Right lung (tissue), 5 donors: ENCODE measurements around the gene GOLPH3. TPM values are rescaled to one million over a fixed set of nuclear protein-coding genes. Genes with fewer than 3 reads are reported as not detected.
"Not testable (repeated sequence)": the region's sequence is repeated elsewhere in the genome, so short reads cannot be mapped to it uniquely, and the experiment has no call there.

Experiments used
- DNase-seq, 2 donors: peaks; one replicate each; pipeline ENCODE4 v3.0.0-alpha.2; 2013
- polyA plus RNA-seq, 5 donors: library from polyadenylated mRNA; unstranded; fragments of 120-200 nt; gene quantifications; one replicate each; pipeline versions ENCODE4 v1.2.1 to v1.2.3, GENCODE V29; 2013; ENCODE audit warnings: inconsistent platforms in 1 of 5, low replicate concordance in 1 of 5; ENCODE audit not compliant: insufficient read length in 5 of 5, insufficient read depth in 1 of 5

GOLPH3 gene
- polyA plus RNA-seq, 5 donors = 80.7 to 91.9 (median 90.8) TPM

- DNase-seq = no peak
Measured at GRCh38 chr5:32138839-32139493, 35.2 kb downstream of the GOLPH3 start.

GRCh38 chr5:32136342-32136741 lies 37.8 kb downstream of the GOLPH3 start:
- no peak for DNase-seq

- DNase-seq = no peak
Measured at GRCh38 chr5:32135086-32135485, 39.0 kb downstream of the GOLPH3 start.

GRCh38 chr5:32132757-32133156 lies 41.4 kb downstream of the GOLPH3 start:
- DNase-seq = no peak

GRCh38 chr5:32131604-32132003 lies 42.5 kb downstream of the GOLPH3 start:
- no peak for DNase-seq

- no peak for DNase-seq
Measured at GRCh38 chr5:32130865-32131264, 43.3 kb downstream of the GOLPH3 start.

- no peak for DNase-seq
Measured at GRCh38 chr5:32129074-32129598, 45.0 kb downstream of the GOLPH3 start.

- DNase-seq = no peak
Measured at GRCh38 chr5:32127711-32128110, 46.4 kb downstream of the GOLPH3 start.

GRCh38 chr5:32126691-32127090 lies 47.4 kb downstream of the GOLPH3 start:
- DNase-seq = no peak

GRCh38 chr5:32123889-32124676 lies 50.0 kb downstream of the GOLPH3 start:
- DNase-seq = no peak

- no peak for DNase-seq
Measured at GRCh38 chr5:32123058-32123805, 50.9 kb downstream of the GOLPH3 start.

- not testable (repeated sequence) for DNase-seq
Measured at GRCh38 chr5:32118922-32119321, 55.2 kb downstream of the GOLPH3 start.

- DNase-seq = no peak
Measured at GRCh38 chr5:32116574-32117313, 57.4 kb downstream of the GOLPH3 start.

- no peak for DNase-seq
Measured at GRCh38 chr5:32115985-32116384, 58.1 kb downstream of the GOLPH3 start.

GRCh38 chr5:32110111-32110696 lies 63.9 kb downstream of the GOLPH3 start:
- no peak for DNase-seq

GRCh38 chr5:32109236-32109635 lies 64.9 kb downstream of the GOLPH3 start:
- DNase-seq = no peak

GRCh38 chr5:32108167-32108566 lies 66.0 kb downstream of the GOLPH3 start:
- DNase-seq = no peak

GRCh38 chr5:32107291-32107690 lies 66.8 kb downstream of the GOLPH3 start:
- no peak for DNase-seq

GRCh38 chr5:32103521-32103920 lies 70.6 kb downstream of the GOLPH3 start:
- DNase-seq = no peak

- no peak for DNase-seq
Measured at GRCh38 chr5:32102254-32102986, 71.7 kb downstream of the GOLPH3 start.
